SK-N-SH (cell line): ENCODE data around the gene MAN1A2. TPM values are rescaled to one million over a fixed set of nuclear protein-coding genes. Genes with fewer than 3 reads are reported as not detected.

Experiments
- CTCF ChIA-PET: fragments of 300-600, 350-600 bp; formaldehyde crosslinking; extraction: SDS; loops from one replicate; lab custom pipeline; 2021; lab: Yijun Ruan, JAX
- POLR2A ChIA-PET: fragments of 350-600 bp; sonication (Branson Sonifier 250); formaldehyde crosslinking; extraction: SDS; loops from one replicate; lab custom pipeline; 2020; ENCODE audit warnings: antibody characterized with exemption, inconsistent platforms; lab: Yijun Ruan, JAX
- DNase-seq: peaks from one replicate; pipeline ENCODE4 v3.0.0; 2012
- H2AFZ ChIP-seq: fragments of 200-600 bp; sonication (generic); 2 replicates; pipeline ENCODE4 v1.8.1; 2016; ENCODE audit warnings: antibody characterized with exemption, mild to moderate bottlenecking, low read depth
- H3F3A ChIP-seq: fragments of 200-600 bp; sonication (generic); replicated peaks from 2 replicates; pipeline ENCODE3; 2016; ENCODE audit warnings: antibody characterized with exemption, mild to moderate bottlenecking; ENCODE audit not compliant: insufficient read depth
- H3K27ac ChIP-seq, 2 experiments: fragments of 200-500 bp in 1 of 2; fragments of 200-600 bp in 1 of 2; sonication (Bioruptor generic) in 1 of 2; sonication (generic), shearing (Covaris generic) in 1 of 2; 2 replicates each; pipeline versions ENCODE4 v1.5.1 to v1.6.1; 2014 to 2016; ENCODE audit warnings: low read depth in 2 of 2, inconsistent platforms in 1 of 2, low read length in 1 of 2, mild to moderate bottlenecking in 1 of 2, mixed read lengths in 1 of 2
- H3K27me3 ChIP-seq: fragments of 200-600 bp; sonication (generic), shearing (Covaris generic); 2 replicates; pipeline ENCODE4 v1.6.1; 2016; ENCODE audit warnings: mixed run types; ENCODE audit not compliant: insufficient read depth
- H3K36me3 ChIP-seq, 2 experiments: fragments of 200-500 bp in 1 of 2; fragments of 200-600 bp in 1 of 2; sonication (Bioruptor generic) in 1 of 2; sonication (generic) in 1 of 2; replicated peaks in 1 of 2; 2 replicates each; pipeline versions ENCODE3 to v1.5.1; 2014 to 2016; ENCODE audit warnings: low read length in 1 of 2, mild to moderate bottlenecking in 1 of 2; ENCODE audit not compliant: insufficient read depth in 2 of 2, control insufficient read depth in 1 of 2
- H3K4me1 ChIP-seq, 2 experiments: fragments of 200-500 bp in 1 of 2; fragments of 200-600 bp in 1 of 2; sonication (Bioruptor generic) in 1 of 2; sonication (generic), shearing (Covaris generic) in 1 of 2; 2 replicates each; pipeline versions ENCODE4 v1.5.1 to v1.6.1; 2014 to 2016; ENCODE audit warnings: low read depth in 1 of 2, low read length in 1 of 2, mixed run types in 1 of 2; ENCODE audit not compliant: insufficient read depth in 2 of 2, control insufficient read depth in 1 of 2
- H3K4me2 ChIP-seq: fragments of 200-600 bp; sonication (generic), shearing (Covaris generic); 2 replicates; pipeline ENCODE4 v1.6.1; 2017; ENCODE audit warnings: mixed run types
- H3K4me3 ChIP-seq, 2 experiments: fragments of 200-500 bp in 1 of 2; fragments of 200-600 bp in 1 of 2; sonication (Bioruptor generic) in 1 of 2; sonication (generic), shearing (Covaris generic) in 1 of 2; 2 replicates each; pipeline versions ENCODE4 v1.5.1 to v1.8.1; 2014 to 2016; ENCODE audit warnings: low read depth in 2 of 2, inconsistent platforms in 1 of 2, low read length in 1 of 2, mild to moderate bottlenecking in 1 of 2, mixed read lengths in 1 of 2, moderate library complexity in 1 of 2
- H3K79me2 ChIP-seq: fragments of 200-600 bp; sonication (generic); 2 replicates; pipeline ENCODE4 v1.8.1; 2017; ENCODE audit warnings: mild to moderate bottlenecking; ENCODE audit not compliant: insufficient read depth
- H3K9ac ChIP-seq: fragments of 200-600 bp; sonication (generic); 2 replicates; pipeline ENCODE4 v1.6.1; 2017; ENCODE audit warnings: mixed run types
- H3K9me2 ChIP-seq: fragments of 200-600 bp; sonication (generic); 2 replicates; pipeline ENCODE4 v1.6.1; 2017; ENCODE audit warnings: mixed run types
- H3K9me3 ChIP-seq: fragments of 200-600 bp; sonication (generic); 2 replicates; pipeline ENCODE4 v1.6.1; 2017; ENCODE audit warnings: mixed run types, mild to moderate bottlenecking, moderate library complexity
- H4K20me1 ChIP-seq: fragments of 200-600 bp; sonication (generic); 2 replicates; pipeline ENCODE4 v1.6.1; 2017; ENCODE audit warnings: mild to moderate bottlenecking, mixed run types; ENCODE audit not compliant: insufficient read depth
- FOXJ3 ChIP-seq: sonication (generic); formaldehyde crosslinking; IDR thresholded peaks from 2 replicates; pipeline ENCODE4 v1.5.1; 2020; ENCODE audit warnings: mild to moderate bottlenecking, missing genetic modification reagents
- JUND ChIP-seq: IDR thresholded peaks from 2 replicates; pipeline ENCODE4 v1.4.0; 2012
- NFIC ChIP-seq: IDR thresholded peaks from 2 replicates; pipeline ENCODE4 v1.4.0; 2012; ENCODE audit warnings: borderline replicate concordance
- RAD21 ChIP-seq: IDR thresholded peaks from 2 replicates; pipeline ENCODE4 v1.6.1; 2012; ENCODE audit warnings: mild to moderate bottlenecking, low read length
- RFX5 ChIP-seq: IDR thresholded peaks from 2 replicates; pipeline ENCODE4 v1.6.1; 2012; ENCODE audit warnings: mild to moderate bottlenecking, improper control_type of control experiment, low read length
- TAF1 ChIP-seq: IDR thresholded peaks from 2 replicates; pipeline ENCODE4 v1.6.1; 2012; ENCODE audit warnings: low read depth, mild to moderate bottlenecking, low read length, moderate library complexity, borderline replicate concordance
- TCF12 ChIP-seq: IDR thresholded peaks from 2 replicates; pipeline ENCODE4 v1.4.0; 2012
- TEAD4 ChIP-seq: IDR thresholded peaks from 2 replicates; pipeline ENCODE4 v1.4.0; 2012; ENCODE audit warnings: mild to moderate bottlenecking, borderline replicate concordance; ENCODE audit not compliant: insufficient read depth
- WGBS: methylation state at CpG from one replicate; pipeline ENCODE4 v1.1.6; 2017; ENCODE audit warnings: low lambda C conversion rate; 5-methylcytosine and 5-hydroxymethylcytosine counted together
- polyA plus RNA-seq, 3 experiments: library from polyadenylated mRNA; depleted of rRNA; stranded (reverse); fragments of >200 nt; gene quantifications; 2 replicates each; pipeline ENCODE4 v1.2.3, GENCODE V29; 2012
- TF ChIP-seq, protein P1 (sequence below): IDR thresholded peaks from 2 replicates; pipeline ENCODE4; 2012
- TF ChIP-seq, protein P2 (sequence below): IDR thresholded peaks from 2 replicates; pipeline ENCODE4 v1.4.0; 2012; ENCODE audit warnings: low read depth, borderline replicate concordance

Gene MAN1A2
- polyA plus RNA-seq, 1 of the 3 experiments (the other 2 are of a cell fraction) = 6.0 TPM

DNA sequence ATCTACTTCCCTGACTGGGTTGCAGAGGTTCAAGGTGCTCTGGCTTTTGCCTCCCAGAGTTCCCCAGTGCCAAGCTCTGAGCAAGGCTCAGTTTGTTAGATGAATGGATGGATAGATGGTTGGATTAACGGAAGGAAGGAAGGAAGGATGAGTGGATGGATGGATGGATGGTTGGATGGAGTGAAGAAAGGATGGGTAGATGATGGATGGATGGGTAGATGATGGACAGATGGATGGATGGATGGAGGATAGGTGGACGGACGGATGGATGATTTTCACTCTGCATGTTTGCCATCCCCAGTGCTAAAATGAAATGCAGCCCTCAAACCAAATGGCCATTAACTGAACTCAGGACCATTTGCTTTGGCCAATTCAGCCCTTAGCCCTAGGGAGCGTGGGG, 211.2 kb downstream of the MAN1A2 start:
- Histone ChIP-seq H3K4me1 (no peaks in the 10 kb centered on the region), H4K20me1 (no peaks in the 10 kb centered on the region), H3K9me2 (no peaks in the 10 kb centered on the region), H3K4me3 (no peak overlapping the region), H3K27me3 (no peaks in the 10 kb centered on the region), H3K9ac (no peak overlapping the region), H2AFZ (no peak overlapping the region), H3K9me3 (no peaks in the 10 kb centered on the region), H3K36me3 (no peaks in the 10 kb centered on the region), H3K4me2 (no peak overlapping the region), H3K79me2 (no peaks in the 10 kb centered on the region), H3F3A (no peaks in the 10 kb centered on the region), H3K27ac (no peak overlapping the region)
- no peak for TF ChIP-seq RFX5
- no peak for TF ChIP-seq FOXJ3
- no peak for TF ChIP-seq NFIC
- no peak for TF ChIP-seq TAF1
- no peak for TF ChIP-seq RAD21
- no peak for TF ChIP-seq TCF12
- TF ChIP-seq JUND = no peak
- TF ChIP-seq, protein P1, sequence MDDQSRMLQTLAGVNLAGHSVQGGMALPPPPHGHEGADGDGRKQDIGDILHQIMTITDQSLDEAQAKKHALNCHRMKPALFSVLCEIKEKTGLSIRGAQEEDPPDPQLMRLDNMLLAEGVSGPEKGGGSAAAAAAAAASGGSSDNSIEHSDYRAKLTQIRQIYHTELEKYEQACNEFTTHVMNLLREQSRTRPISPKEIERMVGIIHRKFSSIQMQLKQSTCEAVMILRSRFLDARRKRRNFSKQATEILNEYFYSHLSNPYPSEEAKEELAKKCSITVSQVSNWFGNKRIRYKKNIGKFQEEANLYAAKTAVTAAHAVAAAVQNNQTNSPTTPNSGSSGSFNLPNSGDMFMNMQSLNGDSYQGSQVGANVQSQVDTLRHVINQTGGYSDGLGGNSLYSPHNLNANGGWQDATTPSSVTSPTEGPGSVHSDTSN = no peak
- TF ChIP-seq, protein P2, sequence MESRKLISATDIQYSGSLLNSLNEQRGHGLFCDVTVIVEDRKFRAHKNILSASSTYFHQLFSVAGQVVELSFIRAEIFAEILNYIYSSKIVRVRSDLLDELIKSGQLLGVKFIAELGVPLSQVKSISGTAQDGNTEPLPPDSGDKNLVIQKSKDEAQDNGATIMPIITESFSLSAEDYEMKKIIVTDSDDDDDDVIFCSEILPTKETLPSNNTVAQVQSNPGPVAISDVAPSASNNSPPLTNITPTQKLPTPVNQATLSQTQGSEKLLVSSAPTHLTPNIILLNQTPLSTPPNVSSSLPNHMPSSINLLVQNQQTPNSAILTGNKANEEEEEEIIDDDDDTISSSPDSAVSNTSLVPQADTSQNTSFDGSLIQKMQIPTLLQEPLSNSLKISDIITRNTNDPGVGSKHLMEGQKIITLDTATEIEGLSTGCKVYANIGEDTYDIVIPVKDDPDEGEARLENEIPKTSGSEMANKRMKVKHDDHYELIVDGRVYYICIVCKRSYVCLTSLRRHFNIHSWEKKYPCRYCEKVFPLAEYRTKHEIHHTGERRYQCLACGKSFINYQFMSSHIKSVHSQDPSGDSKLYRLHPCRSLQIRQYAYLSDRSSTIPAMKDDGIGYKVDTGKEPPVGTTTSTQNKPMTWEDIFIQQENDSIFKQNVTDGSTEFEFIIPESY = no peak
- TF ChIP-seq TEAD4 = no peak
- WGBS = 57% methylated on average over 4 of the region's 4 CpGs
- POLR2A ChIA-PET = no interaction called here
- CTCF ChIA-PET = no interaction called here
- no peak for DNase-seq

Other genes with a start within 250 kb of the MAN1A2 start
- 7.4 and 9.7 TPM in 2 replicates for gene TRIM45, start 245.7 kb upstream of the MAN1A2 start, polyA plus RNA-seq (2012; rRNA removed)
- not detected in 2 replicates for gene VTCN1, start 156.5 kb upstream of the MAN1A2 start, polyA plus RNA-seq (2012; rRNA removed)
- gene TENT5C, start 238.6 kb downstream of the MAN1A2 start, polyA plus RNA-seq (2012; rRNA removed) = 0.90 and 1.2 TPM in 2 replicates